Fibroblast of skin of right biceps (primary cell): ENCODE measurements around the gene RELT.
A peak's percentile ranks its signal among the peaks of the same experiment; 100 is the strongest.
"Not testable (repeated sequence)": the region's sequence is repeated elsewhere in the genome, so short reads cannot be mapped to it uniquely, and the experiment has no call there.

Source experiments
- DNase-seq: peaks from one replicate; pipeline ENCODE4 v3.0.0-alpha.2; 2013

RELT gene

GRCh38 chr11:73404506-73405145 lies 28.4 kb downstream of the RELT start:
- no peak for DNase-seq

DNA sequence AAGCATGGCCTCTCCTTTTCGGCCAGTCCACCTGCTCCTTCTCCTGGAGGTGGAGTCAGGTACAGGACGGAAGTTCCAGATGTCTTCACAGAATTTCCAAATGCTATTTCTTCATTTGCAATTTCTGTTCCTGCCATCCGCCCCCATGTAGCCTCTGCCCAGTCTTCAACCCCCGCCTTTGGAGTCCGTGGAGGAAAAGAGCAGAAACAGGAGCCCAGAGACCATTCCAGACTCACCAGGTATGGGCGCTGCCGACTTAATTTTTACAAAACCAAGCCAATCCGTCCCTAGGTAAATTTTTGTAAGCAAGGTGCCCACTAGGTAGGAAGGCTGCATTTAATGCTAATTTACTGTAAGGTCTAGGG lies 28.9 kb downstream of the RELT start:
- DNase-seq, result no peak

DNA sequence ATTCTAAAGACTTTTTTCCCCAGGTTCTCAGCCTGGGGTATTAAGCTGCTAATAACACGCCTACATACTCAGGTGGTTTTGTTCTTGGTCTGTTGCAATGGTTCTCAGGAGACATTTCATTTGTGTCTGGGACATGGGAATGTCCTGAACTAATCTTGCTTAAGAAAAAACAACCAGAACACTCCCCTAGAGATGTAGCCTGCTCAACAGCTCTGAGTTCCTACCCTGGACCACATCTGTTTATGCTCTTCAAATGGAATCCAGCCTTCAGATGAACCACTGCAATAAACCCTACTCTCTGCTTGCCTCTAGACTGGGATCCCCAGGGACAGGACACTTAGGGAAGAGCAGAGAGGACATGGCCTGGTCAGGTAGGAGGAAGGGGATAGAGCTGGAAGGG lies 29.9 kb downstream of the RELT start:
- no peak for DNase-seq

GRCh38 chr11:73406619-73407018 lies 30.4 kb downstream of the RELT start:
- no peak for DNase-seq

- no peak for DNase-seq
Observed at GRCh38 chr11:73409431-73409830, 33.2 kb downstream of the RELT start.

DNA sequence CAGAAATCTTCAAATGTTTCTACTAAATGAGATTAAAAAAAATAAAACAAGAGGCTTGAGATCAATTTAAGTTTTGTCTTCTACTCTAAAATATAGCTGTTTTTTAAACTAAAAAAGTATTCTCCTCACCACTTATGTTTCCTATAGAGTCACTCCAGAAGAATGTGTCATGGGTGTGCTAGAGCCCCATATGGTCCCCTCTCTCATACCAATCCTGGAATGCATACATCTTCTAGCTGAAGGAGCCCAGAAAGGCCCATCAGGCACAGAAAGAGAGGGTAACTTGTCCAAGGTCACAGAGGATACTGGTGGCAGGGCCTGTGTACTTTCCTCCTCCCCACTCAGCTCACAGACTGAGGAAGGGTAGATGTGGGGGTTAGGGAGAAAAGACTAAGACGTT lies 34.4 kb downstream of the RELT start:
- DNase-seq, result peak; percentile 65

GRCh38 chr11:73411031-73411430 lies 34.8 kb downstream of the RELT start:
- DNase-seq, result no peak

DNA sequence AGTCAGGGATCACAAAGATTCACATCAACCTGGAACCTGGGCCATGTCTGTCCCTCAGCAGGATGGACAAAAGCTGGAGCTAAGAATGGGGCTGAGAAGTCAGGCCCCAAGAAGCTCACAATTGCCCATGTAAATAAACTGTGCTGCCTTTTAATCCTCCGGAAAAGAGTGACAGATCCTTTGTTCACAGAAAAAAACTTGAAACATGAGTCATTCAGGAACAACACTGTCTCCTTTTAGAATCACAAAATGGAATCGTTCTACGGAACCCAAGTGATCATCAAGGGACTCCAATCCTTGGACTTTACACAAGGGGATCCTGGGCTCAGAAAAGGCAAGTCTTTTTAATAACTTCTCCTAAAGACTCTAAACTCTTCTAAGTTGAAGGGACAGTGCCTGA lies 36.1 kb downstream of the RELT start:
- DNase-seq, result no peak

- DNase-seq, result no peak
Observed at GRCh38 chr11:73413256-73413655, 37.1 kb downstream of the RELT start.

DNA sequence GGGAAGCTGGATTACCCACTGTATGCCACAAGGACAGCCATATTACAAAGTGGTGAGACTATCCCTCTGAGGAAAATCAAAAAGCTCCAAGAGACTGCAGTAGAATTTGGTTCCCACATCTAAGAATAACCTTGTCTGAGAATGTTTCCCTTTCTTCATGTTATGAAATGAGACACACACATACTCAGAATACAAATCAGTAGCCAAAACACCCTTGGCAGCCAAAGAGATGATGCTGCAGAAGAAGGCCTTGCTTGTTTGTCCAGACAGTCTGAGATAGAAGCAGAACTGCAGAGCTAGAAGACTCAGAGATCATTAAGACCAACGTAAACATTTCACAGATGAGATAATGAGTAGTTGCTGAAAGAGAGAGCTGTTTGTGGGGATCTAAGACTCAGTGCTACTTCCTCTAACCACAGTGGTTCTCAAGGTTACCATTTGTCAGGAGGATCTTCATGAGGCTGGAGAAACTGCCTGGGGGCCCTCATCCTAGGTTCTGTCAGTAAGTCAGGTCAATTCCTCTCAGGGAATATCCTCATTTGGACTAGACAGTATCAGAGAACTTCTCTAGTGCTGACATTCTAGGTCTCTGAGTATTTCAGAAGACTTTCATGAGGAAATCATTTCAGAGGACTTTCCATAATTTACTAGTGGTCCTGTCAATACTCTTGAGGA lies 38.9 kb downstream of the RELT start:
- DNase-seq, result peak; percentile 90

DNA sequence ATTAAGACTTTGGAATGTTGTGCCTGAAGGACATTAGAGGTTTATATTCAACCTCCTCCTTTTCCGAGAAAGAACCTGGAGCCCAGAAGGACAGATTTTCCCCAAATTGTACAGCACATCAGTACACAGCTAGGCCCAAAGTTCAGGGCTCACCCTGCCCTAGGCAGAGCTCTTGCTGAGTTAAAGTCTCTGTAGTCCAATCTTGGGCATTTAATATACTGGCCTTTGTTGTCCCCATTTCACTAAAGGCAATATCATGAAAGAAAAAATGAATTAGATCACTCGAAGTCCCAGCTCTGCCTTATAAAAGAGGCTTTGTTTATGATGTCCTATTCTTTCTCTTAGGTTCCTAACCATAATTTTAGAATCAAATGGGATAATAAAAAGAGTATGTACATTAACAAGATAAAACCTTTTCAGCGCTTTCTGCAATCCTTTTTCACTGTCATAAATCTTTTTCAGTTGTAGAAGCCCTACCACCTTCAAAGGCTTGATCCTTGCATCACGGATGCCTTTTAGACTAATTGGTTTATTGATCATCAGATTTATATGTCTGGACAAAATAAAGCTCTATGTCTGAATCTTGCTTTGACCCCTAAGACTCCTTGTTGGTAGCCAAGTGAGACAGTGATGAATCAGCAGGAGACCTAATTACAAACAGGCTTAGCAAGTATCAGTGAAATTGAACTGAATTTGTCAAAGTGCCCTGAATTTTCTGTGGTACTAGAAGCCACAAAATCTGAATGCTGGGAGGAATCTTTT lies 39.8 kb downstream of the RELT start:
- DNase-seq, result peak; percentile 83

DNA sequence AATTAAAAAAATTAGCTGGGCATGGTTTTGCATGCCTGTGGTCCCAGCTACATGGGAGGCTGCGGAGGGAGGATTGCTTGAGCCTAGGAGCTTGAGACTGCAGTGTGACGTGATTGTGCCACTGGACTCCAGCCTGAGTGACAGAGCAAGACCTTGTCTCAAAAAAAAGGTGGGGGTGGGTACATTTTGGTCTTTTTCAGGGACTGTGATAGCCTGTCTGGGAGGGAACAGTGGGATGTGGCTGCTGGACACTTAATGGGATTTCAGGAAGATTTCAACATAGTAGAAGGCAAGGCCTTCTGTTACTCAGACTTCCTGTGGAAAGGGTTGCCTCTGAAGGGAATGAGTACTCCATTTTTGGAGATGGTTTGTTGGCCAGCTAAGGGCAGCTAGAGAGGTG lies 40.6 kb downstream of the RELT start:
- peak; percentile 61 for DNase-seq

GRCh38 chr11:73420136-73420535 lies 43.9 kb downstream of the RELT start:
- DNase-seq, result no peak

GRCh38 chr11:73422886-73423285 lies 46.7 kb downstream of the RELT start:
- no peak for DNase-seq

DNA sequence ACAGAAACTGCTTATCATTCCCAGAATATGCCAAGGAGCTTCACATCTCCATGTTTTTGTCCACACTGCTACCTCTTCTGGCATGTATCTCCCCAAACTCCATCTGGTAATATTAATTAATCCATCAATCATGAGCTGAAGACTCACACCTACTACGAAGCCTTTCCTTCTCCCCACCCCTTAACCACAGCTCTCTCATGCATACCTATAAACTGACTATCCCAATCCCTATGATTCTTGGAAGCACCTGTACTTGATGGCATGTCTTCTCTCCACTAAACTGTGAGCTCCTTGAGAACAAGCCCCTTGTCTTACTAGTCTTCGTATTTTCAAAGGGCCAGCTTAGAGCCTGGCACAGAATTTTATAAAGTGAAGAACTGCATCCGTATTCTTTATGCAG lies 47.3 kb downstream of the RELT start:
- no peak for DNase-seq

- no peak for DNase-seq
Observed at GRCh38 chr11:73425108-73425507, 48.9 kb downstream of the RELT start.

DNA sequence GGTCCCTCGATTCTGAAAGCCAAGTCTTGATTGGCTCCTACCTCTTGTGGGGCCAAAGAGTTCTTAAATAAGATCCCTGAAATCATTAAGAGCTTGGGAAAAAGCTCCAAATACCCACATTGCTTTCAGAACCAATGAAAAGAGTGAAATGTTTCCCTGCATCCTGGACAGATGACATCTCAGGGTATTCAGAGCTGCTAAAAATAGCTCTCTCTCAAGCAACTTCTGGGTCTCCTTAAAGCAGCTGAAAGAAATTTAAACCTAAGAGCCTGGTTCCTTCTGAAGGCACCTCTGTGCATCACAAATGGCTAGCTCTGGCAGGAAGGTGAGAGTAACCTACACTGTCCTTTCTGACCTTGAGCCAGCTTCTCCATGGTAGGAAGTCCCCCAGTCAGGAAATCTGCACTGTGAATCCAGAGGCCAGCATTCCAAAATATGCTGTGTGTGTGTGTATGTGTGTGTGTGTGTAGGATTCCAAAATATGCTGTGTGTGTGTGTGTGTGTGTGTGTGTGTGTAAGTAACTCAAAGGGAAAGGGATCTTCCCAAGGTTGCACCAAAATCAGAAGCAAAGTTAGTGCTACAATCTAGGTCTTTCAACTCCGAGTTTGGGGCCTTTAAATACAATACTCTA lies 50.1 kb downstream of the RELT start:
- peak; percentile 76 for DNase-seq

DNA sequence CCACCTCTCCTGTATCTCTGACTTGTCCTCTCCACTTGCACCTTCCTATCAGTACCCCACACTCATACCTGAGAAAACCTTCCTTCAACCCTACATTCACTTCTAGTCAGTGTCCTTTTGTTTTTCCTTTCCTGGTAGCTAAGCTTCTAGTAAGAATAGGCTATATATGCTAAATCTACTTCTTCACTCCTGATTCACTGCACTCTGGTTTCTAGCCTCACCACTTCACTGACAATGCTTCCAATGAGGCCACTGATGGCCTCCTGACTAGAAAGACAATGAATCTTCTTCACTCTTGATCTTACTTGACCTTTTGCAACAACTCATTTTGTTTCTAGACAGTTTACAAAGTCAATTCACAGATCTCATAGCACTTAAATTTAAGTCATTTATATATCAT lies 52.0 kb downstream of the RELT start:
- DNase-seq, result no peak

- DNase-seq, result peak; percentile 39
Observed at GRCh38 chr11:73428699-73429098, 52.5 kb downstream of the RELT start.

DNA sequence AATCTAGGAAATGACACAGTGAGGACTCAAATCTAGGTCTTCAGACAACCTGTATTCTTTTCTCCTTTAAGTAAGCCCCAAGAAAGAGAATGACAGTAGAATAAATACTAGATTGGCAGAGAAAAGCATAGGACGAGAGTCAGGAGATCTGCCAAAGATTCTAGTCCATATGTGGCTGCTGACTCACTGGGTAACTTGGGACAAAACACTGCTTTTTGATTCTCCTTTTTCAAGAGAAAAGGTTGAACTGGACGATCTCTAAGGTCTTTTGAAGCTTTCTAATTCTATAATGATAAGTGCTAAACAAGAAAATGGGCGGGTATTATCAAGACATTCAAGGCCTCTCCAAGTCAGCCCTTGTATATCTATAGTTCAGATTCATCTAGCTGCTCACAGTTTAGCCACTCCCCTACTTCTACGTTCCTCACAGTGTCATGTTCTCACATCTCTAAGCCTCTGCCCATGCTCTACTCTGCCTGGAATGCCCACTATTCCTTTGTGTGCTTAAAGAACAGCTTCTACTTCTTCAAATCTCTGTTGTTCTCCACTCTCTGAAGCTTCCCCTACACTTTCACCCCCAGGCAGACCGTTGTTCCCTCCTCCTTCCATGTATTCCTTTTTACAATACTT lies 53.0 kb downstream of the RELT start:
- peak; percentile 64 for DNase-seq

DNA sequence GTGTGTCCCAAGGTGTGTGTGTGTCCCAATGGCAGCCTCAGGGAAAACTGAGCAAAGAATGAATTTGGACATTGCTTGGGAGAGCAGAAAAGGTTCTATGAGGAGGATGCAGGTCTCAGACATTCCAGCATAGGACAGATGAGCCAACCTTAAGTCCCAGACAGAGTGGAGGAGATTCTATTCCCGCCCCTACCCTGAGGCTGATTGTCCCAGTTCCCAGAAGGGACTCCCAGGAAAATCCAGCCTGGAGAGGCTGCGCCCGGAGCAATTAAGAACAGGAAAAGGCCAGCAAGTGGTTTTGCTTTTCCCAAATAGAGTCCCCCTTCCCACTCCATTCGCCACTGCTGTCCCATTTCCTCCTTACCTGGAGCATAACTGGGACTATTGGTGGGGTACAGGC lies 54.1 kb downstream of the RELT start:
- DNase-seq, result no peak

DNA sequence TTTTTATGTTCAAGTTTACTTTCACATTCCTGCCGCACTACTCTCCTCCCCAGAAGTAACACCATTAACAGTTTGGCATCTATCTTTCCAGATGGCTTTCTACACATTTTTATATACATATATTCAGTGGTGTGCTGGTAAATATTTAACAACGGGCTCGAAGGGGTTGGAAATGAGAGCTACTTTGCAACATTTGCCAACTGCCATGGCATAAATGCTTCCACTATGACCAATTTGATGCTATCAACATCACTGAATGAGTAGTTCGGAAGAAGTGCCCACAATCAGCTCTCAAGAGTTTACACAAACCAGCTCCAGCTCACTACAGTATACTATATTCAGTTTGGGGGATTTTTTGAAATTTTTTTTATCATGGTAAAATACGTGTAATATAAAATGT lies 55.2 kb downstream of the RELT start:
- no peak for DNase-seq

- DNase-seq, result not testable (repeated sequence)
Observed at GRCh38 chr11:73436859-73437258, 60.7 kb downstream of the RELT start.
